RWPE1 (cell line): ENCODE measurements around the gene MAGEA11.
"Not testable (repeated sequence)": the region's sequence is repeated elsewhere in the genome, so short reads cannot be mapped to it uniquely, and the experiment has no call there.

Experiments used
- CTCF ChIA-PET: fragments of 350-600 bp; sonication (Branson Sonifier 250); formaldehyde crosslinking; extraction: SDS; loops from one replicate; lab custom pipeline; 2021; lab: Yijun Ruan, JAX
- POLR2A ChIA-PET: fragments of 400-600 bp; formaldehyde crosslinking; extraction: SDS; loops from one replicate; lab custom pipeline; 2020; ENCODE audit warnings: antibody characterized with exemption; ENCODE audit not compliant: low non-redundant PET; lab: Yijun Ruan, JAX
- DNase-seq: peaks from one replicate; pipeline ENCODE4 v3.0.0; 2012; ENCODE audit warnings: low spot score
- H3K27ac ChIP-seq: fragments of 450-650 bp; 2 replicates; pipeline ENCODE4 v1.5.1; 2017
- CTCF ChIP-seq: fragments of 450-650 bp; conservative IDR thresholded peaks from 2 replicates; pipeline ENCODE4 v1.5.1; 2017; ENCODE audit warnings: low read depth, mild to moderate bottlenecking

Gene MAGEA11

GRCh38 chrX:149718757-149719156 is 6.9 kb downstream of the MAGEA11 start:
- H3K27ac ChIP-seq = no peak overlapping the region
- ChIA-PET CTCF (no interaction called here), POLR2A (no interaction called here)
- DNase-seq = no peak
- no peak for TF ChIP-seq CTCF

- no peak for TF ChIP-seq CTCF
- H3K27ac ChIP-seq = no peak overlapping the region
- no peak for DNase-seq
- CTCF ChIA-PET = no interaction called here
- POLR2A ChIA-PET = no interaction called here
Observed at GRCh38 chrX:149720021-149720689, 8.3 kb downstream of the MAGEA11 start.

GRCh38 chrX:149721241-149721640 is 9.4 kb downstream of the MAGEA11 start:
- CTCF ChIA-PET, H3K27ac ChIP-seq, POLR2A ChIA-PET, DNase-seq: not testable (repeated sequence)

GRCh38 chrX:149721778-149722177 is 9.9 kb downstream of the MAGEA11 start:
- POLR2A ChIA-PET = no interaction called here
- TF ChIP-seq CTCF = no peak
- H3K27ac ChIP-seq = no peak overlapping the region
- CTCF ChIA-PET = no interaction called here
- no peak for DNase-seq

GRCh38 chrX:149723583-149724118 is 11.8 kb downstream of the MAGEA11 start:
- H3K27ac ChIP-seq, DNase-seq, CTCF ChIA-PET, POLR2A ChIA-PET: not testable (repeated sequence)

GRCh38 chrX:149727308-149727707 is 15.4 kb downstream of the MAGEA11 start:
- CTCF ChIA-PET, H3K27ac ChIP-seq, DNase-seq, POLR2A ChIA-PET: not testable (repeated sequence)

- POLR2A ChIA-PET, DNase-seq, H3K27ac ChIP-seq, CTCF ChIA-PET: not testable (repeated sequence)
Observed at GRCh38 chrX:149742269-149742668, 30.4 kb downstream of the MAGEA11 start.

GRCh38 chrX:149746390-149747007 is 34.6 kb downstream of the MAGEA11 start:
- H3K27ac ChIP-seq, DNase-seq, CTCF ChIA-PET, POLR2A ChIA-PET: not testable (repeated sequence)

- ChIA-PET POLR2A (no interaction called here), CTCF (no interaction called here)
- H3K27ac ChIP-seq = no peak overlapping the region
- TF ChIP-seq CTCF = no peak
- no peak for DNase-seq
Observed at GRCh38 chrX:149757206-149758067, 45.6 kb downstream of the MAGEA11 start.
